Progenitor cell of endocrine pancreas (in vitro differentiated cells): ENCODE measurements around the gene LPGAT1. TPM values are rescaled to one million over a fixed set of nuclear protein-coding genes. Genes with fewer than 3 reads are reported as not detected.

Source experiments
- DNase-seq: peaks from one replicate; pipeline ENCODE4 v3.0.0; 2021; ENCODE audit warnings: low spot score; ENCODE audit not compliant: unreplicated experiment
- H3K27ac Mint-ChIP-seq: 2 replicates; pipeline ENCODE4 v1.8.0; 2021; ENCODE audit warnings: mild to moderate bottlenecking, moderate library complexity, mixed read lengths
- H3K27me3 Mint-ChIP-seq: 2 replicates; pipeline ENCODE4 v1.8.0; 2021; ENCODE audit warnings: mixed read lengths
- H3K36me3 Mint-ChIP-seq: 2 replicates; pipeline ENCODE4 v1.8.0; 2022; ENCODE audit warnings: mixed read lengths; ENCODE audit not compliant: insufficient read depth
- H3K4me1 Mint-ChIP-seq: 2 replicates; pipeline ENCODE4 v1.8.0; 2021; ENCODE audit warnings: low read depth, mixed read lengths
- H3K4me3 Mint-ChIP-seq: 2 replicates; pipeline ENCODE4 v1.8.0; 2021; ENCODE audit warnings: low read depth, mild to moderate bottlenecking, moderate library complexity, mixed read lengths
- H3K9me3 Mint-ChIP-seq: 2 replicates; pipeline ENCODE4 v1.8.0; 2021; ENCODE audit warnings: low read depth, mixed read lengths
- CTCF ChIP-seq: fragments of 200-600 bp; sonication (generic); IDR thresholded peaks from one replicate; pipeline ENCODE4 v1.5.0; 2021; ENCODE audit warnings: antibody characterized with exemption, mild to moderate bottlenecking; ENCODE audit not compliant: unreplicated experiment
- total RNA-seq: library from RNA; stranded (reverse); gene quantifications from 2 replicates; pipeline ENCODE4 v1.2.1, GENCODE V29; 2021

The LPGAT1 gene
- total RNA-seq, 1 donor from 2014 or later, result 59.5 TPM

- DNase-seq, result no peak
- peaks cover 11% of the 10 kb centered on the region for H3K36me3 Mint-ChIP-seq
- no peaks in the 10 kb centered on the region for H3K9me3 Mint-ChIP-seq
- H3K4me1 Mint-ChIP-seq, result peaks cover 8% of the 10 kb centered on the region
- H3K27me3 Mint-ChIP-seq, result no peaks in the 10 kb centered on the region
- TF ChIP-seq CTCF, result no peak
- H3K27ac Mint-ChIP-seq, result no peak overlapping the region
- H3K4me3 Mint-ChIP-seq, result no peak overlapping the region
These were observed 3.5 kb downstream of the LPGAT1 start for GRCh38 chr1:211827051-211827450.

GRCh38 chr1:211825980-211826379 is 4.6 kb downstream of the LPGAT1 start:
- DNase-seq, result no peak
- H3K4me3 Mint-ChIP-seq, result no peak overlapping the region
- TF ChIP-seq CTCF, result no peak
- H3K27me3 Mint-ChIP-seq, result no peaks in the 10 kb centered on the region
- H3K36me3 Mint-ChIP-seq, result peaks cover 19% of the 10 kb centered on the region
- H3K9me3 Mint-ChIP-seq, result no peaks in the 10 kb centered on the region
- peaks cover 8% of the 10 kb centered on the region for H3K4me1 Mint-ChIP-seq
- no peak overlapping the region for H3K27ac Mint-ChIP-seq

GRCh38 chr1:211822677-211823407 is 7.7 kb downstream of the LPGAT1 start:
- no peak for DNase-seq
- Mint-ChIP-seq H3K27me3 (no peaks in the 10 kb centered on the region), H3K36me3 (peaks cover 34% of the 10 kb centered on the region), H3K4me3 (no peak overlapping the region), H3K9me3 (peaks cover 8% of the 10 kb centered on the region), H3K27ac (no peak overlapping the region), H3K4me1 (no peaks in the 10 kb centered on the region)
- TF ChIP-seq CTCF, result no peak

GRCh38 chr1:211816586-211816985 is 14.0 kb downstream of the LPGAT1 start:
- Mint-ChIP-seq H3K27me3 (no peaks in the 10 kb centered on the region), H3K4me3 (no peak overlapping the region), H3K4me1 (peaks cover 4% of the 10 kb centered on the region), H3K36me3 (peaks cover 33% of the 10 kb centered on the region), H3K27ac (no peak overlapping the region), H3K9me3 (peaks cover 8% of the 10 kb centered on the region)
- DNase-seq, result no peak
- TF ChIP-seq CTCF, result no peak

- Mint-ChIP-seq H3K9me3 (peaks cover 3% of the 10 kb centered on the region), H3K4me1 (peaks cover 8% of the 10 kb centered on the region), H3K36me3 (peaks cover 27% of the 10 kb centered on the region), H3K4me3 (no peak overlapping the region), H3K27me3 (no peaks in the 10 kb centered on the region), H3K27ac (no peak overlapping the region)
- TF ChIP-seq CTCF, result no peak
- DNase-seq, result no peak
These were observed 16.2 kb downstream of the LPGAT1 start for GRCh38 chr1:211814313-211814712.
